GM10266 (cell line): ENCODE results near the gene PANK2.

Experiments used
- DNase-seq: peaks from one replicate; pipeline ENCODE4 v3.0.0; 2012; ENCODE audit errors: extremely low spot score
- CTCF ChIP-seq: IDR thresholded peaks from 2 replicates; pipeline ENCODE4 v1.5.1; 2012; ENCODE audit warnings: mild to moderate bottlenecking, low read depth; ENCODE audit not compliant: control insufficient read depth, insufficient read depth; ENCODE audit errors: missing control alignments

PANK2 gene

GRCh38 chr20:3847429-3847940 lies 41.7 kb upstream of the PANK2 start:
- no peak for TF ChIP-seq CTCF

GRCh38 chr20:3848565-3848964 lies 40.6 kb upstream of the PANK2 start:
- DNase-seq: no peak
- no peak for TF ChIP-seq CTCF

More at GRCh38 chr20:3847429-3847940, 41.7 kb upstream of the PANK2 start:
- DNase-seq: no peak

GRCh38 chr20:3854462-3854871 lies 34.7 kb upstream of the PANK2 start:
- no peak for TF ChIP-seq CTCF
- DNase-seq: no peak

- DNase-seq: no peak
- TF ChIP-seq CTCF: no peak
Observed at GRCh38 chr20:3857405-3857804, 31.8 kb upstream of the PANK2 start.

- no peak for TF ChIP-seq CTCF
- no peak for DNase-seq
Observed at GRCh38 chr20:3858689-3859088, 30.5 kb upstream of the PANK2 start.

- no peak for DNase-seq
- TF ChIP-seq CTCF: no peak
Observed at GRCh38 chr20:3861191-3861590, 28.0 kb upstream of the PANK2 start.

GRCh38 chr20:3862333-3862732 lies 26.9 kb upstream of the PANK2 start:
- no peak for DNase-seq
- no peak for TF ChIP-seq CTCF
